NCI-H1105 treated with DMSO at 0.1 percent for 48 hours (cell line): ENCODE results near the gene TMEFF1.

Source experiments
- DNase-seq: peaks from one replicate; lab custom pipeline; 2025; lab: John Stamatoyannopoulos, UW

TMEFF1 gene

DNA sequence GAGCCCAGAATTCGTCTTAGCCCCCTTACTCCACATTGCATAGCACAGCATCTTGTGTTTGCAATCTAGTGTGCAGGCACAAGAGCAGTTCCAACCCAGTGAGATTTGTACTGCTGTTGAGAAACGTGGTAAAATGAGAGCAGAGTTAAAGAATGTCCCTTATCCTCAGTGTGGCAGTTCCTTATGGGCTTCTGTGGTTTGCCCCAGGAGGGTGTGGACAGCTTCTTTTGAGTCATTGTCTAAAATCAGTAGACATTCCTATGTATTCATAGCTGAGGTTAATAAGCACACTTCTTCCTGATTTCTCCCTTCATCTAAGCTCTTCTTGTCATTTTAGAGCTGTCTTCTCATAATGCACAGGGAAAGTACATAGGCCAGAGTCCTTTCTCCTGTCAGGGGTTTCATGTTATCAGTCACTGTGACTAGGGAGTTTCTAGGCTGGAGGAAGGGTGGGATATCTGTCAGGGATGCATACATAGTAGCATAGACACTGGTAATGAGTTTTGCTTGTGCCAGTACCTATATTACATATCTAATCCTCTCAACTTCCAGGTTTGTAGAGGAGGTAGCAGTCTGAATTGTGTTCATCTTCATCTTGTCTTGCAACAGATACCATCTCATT is 102.9 kb downstream of the TMEFF1 start:
- DNase-seq, result no peak

GRCh38 chr9:100577776-100578448 is 105.0 kb downstream of the TMEFF1 start, which contains the start of gene CAVIN4:
TSS of gene CAVIN4 (plus strand) at chr9:100578079. CDS start at chr9:100578144, 65 bp downstream.
- DNase-seq, result no peak

DNA sequence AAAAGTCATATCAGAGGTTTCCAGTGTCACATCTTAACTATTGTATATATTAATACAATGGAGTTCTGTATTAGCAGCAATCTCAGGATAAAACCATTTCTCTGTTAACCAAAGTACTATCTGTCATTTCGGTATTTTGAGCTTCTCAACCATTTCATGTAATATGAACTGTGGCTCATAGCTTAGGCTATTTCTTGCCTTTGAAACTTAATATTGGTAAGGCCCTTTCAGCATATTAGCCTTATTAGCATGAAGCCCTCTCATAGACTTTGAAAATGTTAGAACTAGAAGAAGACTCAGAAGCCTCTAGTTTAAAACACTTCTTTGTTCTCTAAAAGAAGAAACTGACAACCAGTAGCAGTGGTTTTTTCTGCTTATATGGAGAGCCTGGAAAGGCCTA is 105.7 kb downstream of the TMEFF1 start:
- DNase-seq, result no peak

DNA sequence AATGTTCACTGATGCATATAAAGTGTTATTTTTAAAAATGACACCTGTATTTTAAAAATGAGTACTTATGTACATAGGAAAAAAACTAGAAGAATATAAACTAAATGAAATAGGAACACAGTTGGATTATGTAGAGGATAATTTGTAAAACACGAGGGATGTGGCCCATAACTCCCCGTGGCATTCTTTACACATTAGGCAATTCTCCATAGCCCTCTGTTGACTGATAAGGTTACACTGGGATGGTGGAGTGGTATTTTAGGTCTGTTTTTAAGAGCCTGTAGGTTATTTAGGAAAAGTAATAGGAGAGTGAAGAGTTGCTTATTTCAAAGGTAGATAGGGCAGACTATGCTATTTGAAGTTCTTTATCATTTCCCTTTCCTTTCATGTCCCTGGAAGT is 106.7 kb downstream of the TMEFF1 start:
- no peak for DNase-seq

GRCh38 chr9:100580257-100580656 is 107.3 kb downstream of the TMEFF1 start:
- no peak for DNase-seq

- no peak for DNase-seq
Observed at GRCh38 chr9:100581081-100581480, 108.1 kb downstream of the TMEFF1 start.

- DNase-seq, result peak; percentile 58
Observed at GRCh38 chr9:100581661-100582060, 108.7 kb downstream of the TMEFF1 start.

- DNase-seq, result no peak
Observed at GRCh38 chr9:100583014-100583802, 110.3 kb downstream of the TMEFF1 start.

- no peak for DNase-seq
Observed at GRCh38 chr9:100584951-100585350, 112.0 kb downstream of the TMEFF1 start.

DNA sequence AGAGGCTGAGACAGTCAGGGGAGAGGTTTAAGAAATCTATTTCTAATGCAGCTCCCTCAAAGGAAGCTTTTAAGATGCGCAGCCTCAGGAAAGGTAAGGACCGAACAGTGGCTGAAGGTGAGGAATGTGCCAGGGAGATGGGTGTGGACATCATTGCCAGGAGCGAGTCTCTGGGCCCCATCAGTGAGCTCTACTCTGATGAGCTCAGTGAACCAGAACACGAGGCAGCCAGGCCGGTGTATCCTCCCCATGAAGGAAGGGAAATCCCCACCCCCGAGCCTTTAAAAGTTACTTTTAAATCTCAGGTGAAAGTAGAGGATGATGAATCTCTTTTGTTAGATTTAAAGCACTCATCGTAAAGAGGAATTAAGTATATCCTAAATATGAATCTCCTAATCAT is 113.1 kb downstream of the TMEFF1 start:
- no peak for DNase-seq

- DNase-seq, result no peak
Observed at GRCh38 chr9:100587375-100587774, 114.4 kb downstream of the TMEFF1 start.

- DNase-seq, result no peak
Observed at GRCh38 chr9:100589582-100589981, 116.6 kb downstream of the TMEFF1 start.

DNA sequence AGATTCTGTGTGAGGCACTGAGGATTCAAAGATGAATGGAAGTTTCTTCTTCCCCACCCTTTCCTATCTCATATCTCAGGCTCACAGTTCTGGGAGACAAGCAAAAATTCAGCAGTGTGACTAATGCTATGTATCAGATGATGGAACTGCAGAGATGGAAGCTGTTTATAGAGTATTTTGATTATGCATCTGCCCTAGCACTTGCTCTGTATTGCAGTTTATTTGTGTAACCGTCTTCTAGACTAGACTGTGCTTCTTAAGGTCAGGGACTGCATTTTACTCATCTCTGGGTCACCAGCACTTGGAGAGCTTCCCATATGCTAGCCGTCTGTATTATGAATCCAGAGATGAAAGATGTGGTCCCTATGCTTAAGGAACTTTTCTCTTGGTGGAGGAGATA is 117.5 kb downstream of the TMEFF1 start:
- no peak for DNase-seq

DNA sequence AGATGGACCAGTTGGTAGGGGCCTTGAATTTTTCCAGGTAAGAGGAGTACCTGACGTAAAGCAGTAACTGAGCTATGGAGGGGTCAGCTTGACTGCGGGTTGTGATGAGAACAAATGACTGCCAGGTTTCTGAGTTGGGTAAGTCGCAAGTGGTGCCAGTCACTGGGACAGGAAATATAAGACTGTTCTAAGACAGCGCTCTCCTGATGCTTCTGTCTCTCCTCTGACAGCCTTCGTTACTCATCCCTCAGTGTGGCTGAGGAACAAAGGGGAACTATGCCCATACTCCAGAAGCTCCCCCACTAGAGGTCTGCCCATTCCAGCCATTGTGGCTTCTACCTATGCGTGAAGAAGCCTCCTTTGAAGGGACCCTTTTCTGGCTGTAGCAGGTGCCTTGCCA is 118.2 kb downstream of the TMEFF1 start:
- DNase-seq, result no peak

GRCh38 chr9:100591639-100592412 is 118.9 kb downstream of the TMEFF1 start:
- no peak for DNase-seq

DNA sequence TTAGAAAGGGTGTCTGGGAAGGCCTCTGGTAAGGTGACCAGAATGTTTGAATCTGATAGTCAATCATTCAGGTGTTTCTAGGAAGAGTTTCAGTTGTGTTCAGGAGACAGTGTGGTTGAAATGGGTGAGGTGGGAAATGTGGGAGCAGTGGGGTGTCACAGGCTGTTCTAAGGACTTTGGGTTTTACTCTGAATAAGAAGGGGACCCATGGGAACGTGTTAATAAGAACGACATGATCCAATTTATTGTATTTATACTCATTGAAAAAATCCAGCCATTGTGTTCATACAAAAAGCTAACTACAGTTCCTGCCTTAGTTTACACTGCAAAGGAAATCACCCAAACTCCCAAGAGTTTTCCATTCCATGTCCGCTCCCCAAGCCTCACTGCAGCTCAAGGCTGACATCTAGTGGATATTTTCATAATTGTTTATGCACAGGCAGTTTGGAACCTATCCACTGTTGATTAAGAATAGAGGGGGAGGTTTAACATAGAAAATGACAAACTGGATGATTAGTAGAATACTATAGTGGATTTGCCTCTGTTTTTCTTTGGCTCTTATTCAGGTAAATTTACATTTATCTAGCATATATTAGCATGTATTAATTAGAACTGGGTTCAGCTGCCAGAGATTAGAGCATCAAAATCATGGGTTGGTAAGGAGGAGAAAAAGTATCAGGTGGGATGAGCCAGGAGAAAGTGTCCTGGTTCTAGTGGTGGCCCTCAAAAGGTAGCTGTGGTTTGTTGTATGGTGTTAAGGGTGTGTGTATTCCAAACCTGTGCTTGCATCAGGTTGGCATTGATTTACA is 122.6 kb downstream of the TMEFF1 start:
- peak; percentile 54 for DNase-seq

DNA sequence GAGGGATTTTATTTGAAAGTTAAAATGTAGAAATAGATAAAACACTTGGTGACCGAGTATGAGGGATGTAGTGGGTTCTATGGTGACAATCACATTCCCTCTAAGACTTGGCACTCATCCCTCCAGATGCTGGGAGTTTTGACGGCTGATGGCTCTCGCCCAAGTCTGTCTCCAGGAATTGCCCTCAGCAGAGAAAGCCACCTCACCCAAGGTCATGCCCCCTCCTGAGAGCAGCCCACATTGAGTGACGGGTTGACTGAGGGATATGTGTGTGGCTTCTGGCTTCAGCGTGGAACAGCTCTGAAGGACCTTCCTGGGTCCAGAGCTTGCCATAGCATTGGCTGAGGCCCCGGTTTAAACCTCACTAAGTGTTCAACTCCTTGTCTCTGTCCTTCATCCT is 124.3 kb downstream of the TMEFF1 start:
- no peak for DNase-seq

GRCh38 chr9:100598641-100599145 is 125.7 kb downstream of the TMEFF1 start:
- peak; percentile 91 for DNase-seq

GRCh38 chr9:100600521-100601079 is 127.7 kb downstream of the TMEFF1 start:
- no peak for DNase-seq

DNA sequence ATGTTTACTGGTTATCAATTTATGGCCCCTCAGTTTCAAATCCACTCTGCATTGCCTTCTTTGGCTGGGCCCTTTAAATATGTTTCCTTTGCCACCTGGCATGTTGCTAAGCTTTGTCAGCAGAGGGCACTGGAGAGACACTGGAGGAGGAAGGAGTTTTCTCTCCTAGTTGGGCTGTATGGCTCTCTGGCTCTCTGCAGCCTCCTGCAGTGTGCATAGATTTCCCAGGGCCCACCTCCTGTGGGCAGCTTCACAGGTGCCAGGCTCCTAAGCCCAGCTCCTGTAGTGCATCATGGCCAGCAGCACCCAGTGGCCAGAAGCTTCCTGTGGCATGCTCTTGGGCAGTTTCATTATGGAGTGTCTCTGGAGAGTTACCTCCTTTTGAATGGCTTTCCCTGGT is 128.3 kb downstream of the TMEFF1 start:
- DNase-seq, result peak; percentile 73

DNA sequence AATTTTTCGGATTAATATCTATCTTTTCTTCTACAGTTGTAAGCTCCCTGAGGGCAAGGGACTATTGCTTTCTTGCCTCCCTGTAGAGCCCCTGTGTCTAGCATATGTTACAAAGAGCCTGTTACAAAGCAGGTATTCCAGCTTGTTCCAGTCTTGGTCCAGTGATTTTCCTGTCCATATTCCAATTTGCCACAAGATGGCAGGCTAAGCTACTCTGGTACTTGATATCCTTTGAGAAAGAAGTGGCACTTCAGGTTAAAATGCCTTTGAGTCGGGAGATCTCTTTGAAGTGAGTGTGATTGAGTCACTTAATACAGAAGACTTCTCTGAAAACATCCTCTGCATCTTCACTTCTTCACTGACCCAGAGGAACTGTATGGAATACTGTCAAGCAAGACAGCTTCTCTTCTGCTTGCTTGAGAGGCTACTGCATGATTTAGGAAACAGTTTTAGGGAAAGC is 129.4 kb downstream of the TMEFF1 start:
- peak; percentile 72 for DNase-seq
